Measurements from ENCODE around the gene SLC6A9. TPM values are rescaled to one million over a fixed set of nuclear protein-coding genes. Genes with fewer than 3 reads are reported as not detected.

SLC6A9 gene
- polyA plus RNA-seq, 3 donors: 5.7 to 8.0 (median 7.2) TPM

GRCh38 chr1:44033756-44034155 is 2.5 kb upstream of the SLC6A9 start:
- DNase-seq (ENCODE audit: extremely low read depth in 1 of 11, low read depth in 9 of 11, low spot score in 4 of 11): no peak

- DNase-seq (ENCODE audit: extremely low read depth in 1 of 11, low read depth in 9 of 11, low spot score in 4 of 11): no peak
Measured at GRCh38 chr1:44033041-44033575, 1.8 kb upstream of the SLC6A9 start.

DNA sequence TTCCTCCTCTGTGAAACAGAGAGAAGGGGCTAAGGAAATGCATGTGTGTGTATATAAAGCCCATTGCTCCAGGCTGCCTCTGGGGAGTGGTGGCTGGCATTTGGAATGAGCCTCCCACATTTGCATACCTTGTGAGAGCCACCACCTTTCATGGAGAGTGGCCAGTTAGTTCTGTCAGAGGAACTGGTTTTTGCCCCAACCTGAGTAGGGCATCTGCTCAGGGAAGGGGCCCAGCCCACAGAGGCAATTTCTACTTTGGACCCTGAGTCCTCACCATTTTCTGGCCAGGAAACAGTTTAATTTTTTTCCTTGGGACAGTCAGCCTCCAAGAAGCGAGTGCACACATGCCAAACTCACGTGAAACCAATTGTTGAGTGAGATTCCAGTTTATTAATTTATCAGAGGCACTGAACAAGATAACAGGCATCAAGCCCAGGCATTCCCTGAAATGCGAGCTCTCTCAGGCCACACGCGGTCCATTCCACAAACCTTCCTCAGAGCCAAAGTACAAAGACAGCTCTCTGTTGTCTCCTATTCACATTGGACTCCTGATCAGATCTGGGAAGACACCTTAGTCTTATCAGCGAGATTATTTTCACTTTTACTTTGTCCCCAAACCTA is 1.0 kb upstream of the SLC6A9 start:
- DNase-seq (ENCODE audit: extremely low read depth in 1 of 11, low read depth in 9 of 11, low spot score in 4 of 11): no peak

DNA sequence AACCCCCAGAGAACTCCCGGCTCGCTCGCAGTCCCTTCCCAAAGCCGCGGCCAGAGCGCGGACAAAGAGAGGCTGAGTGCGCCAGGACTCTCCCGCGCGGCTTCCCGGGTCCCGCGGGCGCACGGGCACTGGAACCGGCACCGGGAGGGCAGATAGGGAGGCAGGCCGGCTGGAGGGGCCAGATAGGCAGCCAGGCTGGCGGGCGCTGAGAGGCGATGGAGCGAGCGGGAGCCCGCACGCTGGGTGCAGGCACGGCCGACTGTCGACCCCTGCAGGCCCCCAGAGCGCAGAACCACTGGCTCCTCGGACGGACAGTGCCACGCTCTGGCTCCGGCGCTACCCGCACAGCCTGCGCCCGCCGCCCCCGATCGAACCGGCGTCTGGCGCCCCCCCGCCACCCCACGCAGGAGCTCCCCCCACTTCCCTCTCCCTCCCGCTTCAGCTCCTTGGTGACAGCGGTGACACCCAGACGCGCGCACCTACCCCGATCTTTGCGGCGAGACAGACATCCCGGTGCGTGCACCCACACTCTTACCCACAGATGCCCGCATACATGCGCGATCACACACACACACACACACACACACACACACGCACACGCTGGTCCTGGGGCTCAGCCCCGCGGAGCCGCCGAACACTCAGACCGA is 534 bp downstream of the SLC6A9 start:
- DNase-seq (ENCODE audit: extremely low read depth in 1 of 11, low read depth in 9 of 11, low spot score in 4 of 11): peak in 4 of 11 donors; percentile 27 to 37 (median 35)

GRCh38 chr1:44029911-44030604 is 1.2 kb downstream of the SLC6A9 start:
- peak in 9 of 11 donors; percentile 74 to 86 (median 80) for DNase-seq (ENCODE audit: extremely low read depth in 1 of 11, low read depth in 9 of 11, low spot score in 4 of 11)

DNA sequence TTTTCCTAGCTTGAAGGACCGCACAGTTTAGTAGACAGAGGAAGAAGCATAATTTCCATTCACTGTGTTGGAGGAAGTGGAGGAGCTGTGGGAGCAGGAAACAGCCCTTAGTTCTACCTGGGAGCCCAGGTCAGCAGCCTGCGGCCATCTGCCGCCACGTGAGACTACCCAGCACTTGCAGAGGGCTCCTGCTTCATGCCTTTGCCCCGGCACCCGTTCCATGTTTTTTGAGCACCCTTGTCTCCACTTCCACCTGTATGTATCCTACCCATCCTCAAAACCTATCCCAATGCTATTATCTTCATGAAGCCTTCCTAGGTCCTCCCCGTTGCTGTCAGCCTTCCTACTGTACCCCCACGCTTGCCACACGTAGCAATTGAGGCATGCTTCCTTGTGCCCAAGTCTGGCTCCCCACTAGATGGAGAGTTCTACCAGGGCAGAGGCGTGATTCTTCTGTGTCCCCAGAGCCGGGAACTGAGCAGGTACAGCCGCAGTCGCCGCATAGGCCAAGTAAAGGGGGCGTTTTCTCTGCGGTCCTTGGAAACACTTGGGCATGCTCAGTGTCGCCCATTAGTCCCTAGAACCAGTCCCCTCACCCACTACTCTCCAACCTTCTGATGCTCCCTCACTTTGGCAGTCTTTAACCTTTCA is 1.9 kb downstream of the SLC6A9 start:
- DNase-seq (ENCODE audit: extremely low read depth in 1 of 11, low read depth in 9 of 11, low spot score in 4 of 11): peak in 1 of 11 donors; percentile 30

GRCh38 chr1:44027320-44027719 is 3.9 kb downstream of the SLC6A9 start:
- DNase-seq (ENCODE audit: extremely low read depth in 1 of 11, low read depth in 9 of 11, low spot score in 4 of 11): no peak

DNA sequence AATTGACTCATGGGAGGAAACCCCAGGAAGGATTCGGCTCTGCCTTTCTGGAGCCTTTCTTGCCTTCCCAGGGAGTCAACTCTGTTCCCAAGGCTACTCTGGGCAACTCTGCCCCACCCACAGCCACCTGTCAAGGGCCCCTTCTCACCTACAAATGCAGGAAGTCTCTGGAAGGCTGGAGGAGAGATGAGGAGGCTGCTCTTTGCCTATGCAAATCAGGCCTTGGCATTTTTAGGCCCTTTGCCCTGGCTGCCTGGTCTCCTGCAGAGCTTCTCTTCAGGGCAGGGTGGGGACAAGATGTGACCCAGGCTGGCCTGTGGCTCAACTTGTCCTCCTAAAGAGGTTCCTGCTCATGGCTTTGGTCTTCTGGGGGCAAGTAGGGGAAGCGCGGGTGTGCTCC is 5.4 kb downstream of the SLC6A9 start:
- DNase-seq (ENCODE audit: extremely low read depth in 1 of 11, low read depth in 9 of 11, low spot score in 4 of 11): no peak

DNA sequence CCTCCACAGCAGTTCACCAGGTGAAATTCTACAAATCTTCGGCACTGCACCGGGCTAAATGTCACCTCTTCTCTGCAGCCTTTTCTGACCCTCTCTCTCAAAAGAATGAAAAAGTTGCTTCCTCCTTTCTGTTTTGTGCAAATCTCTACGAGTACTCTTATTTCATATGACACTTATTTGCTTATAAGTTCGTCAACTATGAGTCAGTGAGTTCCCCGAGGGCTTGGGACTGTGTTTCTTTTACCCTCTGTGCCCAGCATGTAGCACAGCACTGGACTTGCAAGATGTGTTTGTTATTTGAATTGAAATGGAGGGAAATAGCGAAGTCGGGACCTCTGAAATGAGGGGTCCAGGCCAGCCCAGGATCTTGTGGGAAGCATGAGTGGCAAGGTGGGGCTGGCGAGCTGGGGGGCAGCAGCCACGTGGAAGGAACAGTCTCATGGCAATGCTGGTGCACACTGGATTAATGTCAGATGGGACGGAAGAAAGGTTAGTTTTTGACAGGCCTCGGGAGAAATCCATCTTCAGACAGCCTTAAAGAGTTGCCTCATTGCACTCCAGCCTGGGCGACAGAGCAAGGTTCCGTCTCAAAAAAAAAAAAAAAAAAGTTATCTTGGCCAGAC is 6.2 kb downstream of the SLC6A9 start:
- no peak for DNase-seq (ENCODE audit: extremely low read depth in 1 of 11, low read depth in 9 of 11, low spot score in 4 of 11)

- no peak for DNase-seq (ENCODE audit: extremely low read depth in 1 of 11, low read depth in 9 of 11, low spot score in 4 of 11)
Measured at GRCh38 chr1:44024031-44024902, 7.0 kb downstream of the SLC6A9 start.

DNA sequence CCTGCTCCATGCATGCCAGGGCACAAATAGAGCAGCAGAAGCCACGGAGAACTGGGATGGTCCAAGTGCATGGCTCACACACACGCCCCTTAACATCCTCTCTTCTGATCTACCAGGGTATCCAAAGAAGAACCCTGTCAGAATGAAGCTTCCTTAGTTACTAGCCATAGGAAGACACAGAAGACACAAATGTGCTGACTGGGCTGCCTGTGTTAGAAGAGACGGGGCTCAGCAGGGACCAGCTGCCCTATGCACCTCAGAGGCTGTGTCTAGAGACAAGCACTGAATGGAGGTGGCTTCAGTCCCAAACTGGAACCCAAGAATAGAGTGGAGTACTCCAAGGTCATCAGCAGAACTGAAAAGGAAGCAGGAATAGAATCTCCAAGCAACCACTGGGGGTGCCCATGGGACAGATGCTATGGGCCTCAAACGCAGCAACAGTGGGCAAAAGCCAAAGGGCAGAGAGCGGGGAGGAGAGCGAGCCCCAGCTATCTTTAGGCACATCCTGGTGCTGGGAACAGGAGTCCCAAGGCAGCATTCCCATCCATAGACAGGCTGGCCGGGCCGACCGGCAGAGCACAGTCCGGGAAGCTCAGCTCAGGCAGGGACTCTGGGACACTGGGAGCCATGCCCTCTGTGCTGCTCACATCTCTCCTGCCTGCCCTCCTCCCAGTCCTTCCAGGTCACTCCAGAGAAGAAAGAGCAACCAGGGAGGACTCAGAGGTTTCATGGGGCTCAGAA is 9.5 kb downstream of the SLC6A9 start:
- DNase-seq (ENCODE audit: extremely low read depth in 1 of 11, low read depth in 9 of 11, low spot score in 4 of 11): no peak

DNA sequence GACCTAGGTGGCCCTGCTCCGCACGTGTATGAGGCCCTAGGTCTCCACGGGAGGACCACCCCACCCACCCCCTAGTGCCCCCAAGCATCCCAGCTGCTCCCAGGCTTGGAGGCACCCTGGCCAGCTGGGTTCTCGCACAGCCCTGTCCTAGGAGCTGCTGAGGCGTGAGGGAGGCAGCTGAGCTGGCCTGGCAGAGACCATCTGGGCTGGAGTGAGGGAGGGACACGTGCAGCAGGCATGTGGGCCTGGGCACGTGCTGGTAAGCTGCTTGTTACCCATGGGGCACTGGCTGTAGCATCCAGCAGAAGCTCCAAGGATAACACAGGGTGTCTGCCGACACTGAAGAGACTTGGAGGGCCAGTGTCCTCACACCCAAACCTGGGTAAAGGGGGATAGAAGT is 10.1 kb downstream of the SLC6A9 start:
- DNase-seq (ENCODE audit: extremely low read depth in 1 of 11, low read depth in 9 of 11, low spot score in 4 of 11): no peak

- DNase-seq (ENCODE audit: extremely low read depth in 1 of 11, low read depth in 9 of 11, low spot score in 4 of 11): no peak
Measured at GRCh38 chr1:44020464-44020863, 10.8 kb downstream of the SLC6A9 start.

DNA sequence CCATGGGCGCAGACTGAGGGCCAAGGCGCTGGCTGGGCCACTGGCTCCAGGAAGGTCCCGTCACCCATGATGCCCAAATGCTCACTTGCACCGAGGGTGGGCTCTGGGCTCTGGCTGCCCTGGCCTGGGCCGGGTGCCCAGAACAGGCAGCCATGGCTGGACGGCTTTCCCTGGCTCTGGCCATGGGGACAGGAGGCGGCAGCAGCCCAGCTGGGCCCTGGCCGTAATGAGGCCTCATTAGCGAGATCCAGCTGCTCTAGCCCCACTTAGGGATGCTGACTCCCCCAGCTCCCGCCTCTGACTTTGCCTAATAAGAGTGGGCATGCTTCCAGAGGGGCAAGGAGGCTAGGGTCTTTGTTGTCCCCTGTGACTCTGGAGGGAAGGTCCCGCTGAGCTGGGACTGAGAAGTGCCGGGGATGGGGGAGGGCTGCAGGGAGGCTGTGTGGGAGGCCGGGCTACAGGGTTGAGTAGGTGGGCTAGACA is 11.8 kb downstream of the SLC6A9 start:
- DNase-seq (ENCODE audit: extremely low read depth in 1 of 11, low read depth in 9 of 11, low spot score in 4 of 11): no peak

GRCh38 chr1:44016890-44017400 is 14.3 kb downstream of the SLC6A9 start:
- no peak for DNase-seq (ENCODE audit: extremely low read depth in 1 of 11, low read depth in 9 of 11, low spot score in 4 of 11)

DNA sequence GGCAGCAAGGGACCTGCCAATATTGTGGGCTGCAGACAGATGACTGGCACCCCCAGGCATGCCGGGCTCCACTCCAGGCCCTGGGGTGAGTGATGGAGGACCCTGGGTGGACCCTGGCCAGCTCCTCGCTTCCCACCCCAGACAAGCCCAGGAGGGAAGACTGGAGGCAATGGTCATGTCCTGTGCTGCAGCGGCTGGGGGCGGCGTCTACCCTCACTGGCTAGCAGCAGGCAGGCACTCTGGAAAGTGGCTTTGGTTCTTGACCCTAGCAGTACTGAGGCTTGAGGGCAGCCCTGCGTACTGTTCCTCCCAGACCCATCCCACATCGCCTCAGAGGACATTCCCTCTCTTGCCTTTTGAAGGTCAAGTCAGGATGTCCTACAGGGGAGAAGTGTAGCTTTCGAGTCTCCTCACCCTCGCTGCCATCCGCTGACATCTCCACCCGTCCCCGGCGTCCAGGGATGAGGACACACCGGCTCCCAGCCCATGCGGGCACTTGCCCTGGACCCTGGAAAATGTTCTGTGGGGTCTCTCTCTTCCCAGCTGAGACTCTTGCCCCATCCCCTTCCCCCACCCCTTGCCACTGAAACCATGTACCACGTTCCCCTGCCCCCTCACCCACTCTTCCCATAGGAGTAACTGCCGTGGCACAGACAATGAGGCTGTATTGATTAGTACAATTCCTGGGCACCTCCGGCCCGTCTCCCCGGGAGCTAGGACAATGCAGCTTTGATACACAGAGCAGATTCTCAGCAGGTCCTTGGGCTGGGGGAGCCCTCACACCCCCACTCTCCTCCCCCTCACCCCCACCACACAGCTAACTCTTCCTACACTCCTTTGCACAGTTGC is 15.0 kb downstream of the SLC6A9 start:
- DNase-seq (ENCODE audit: extremely low read depth in 1 of 11, low read depth in 9 of 11, low spot score in 4 of 11): no peak

All from renal cortex interstitium (tissue), 11 donors.